HepG2 (cell line): ENCODE measurements around the gene SEMA7A. TPM values are rescaled to one million over a fixed set of nuclear protein-coding genes. Genes with fewer than 3 reads are reported as not detected.
A peak's percentile ranks its signal among the peaks of the same experiment; 100 is the strongest.

Experiments used
- CREB1 ChIP-seq, 2 experiments: fragments of 450-650 bp in 1 of 2; IDR thresholded peaks; 2 replicates each; pipeline ENCODE4 v1.6.1; 2016 to 2017; ENCODE audit warnings: control low read depth in 1 of 2, mild to moderate bottlenecking in 1 of 2, missing compliant biosample characterization in 1 of 2, missing genetic modification characterization in 1 of 2
- JUN ChIP-seq: sonication (generic); formaldehyde crosslinking; IDR thresholded peaks from 2 replicates; pipeline ENCODE4 v1.4.0; 2020; ENCODE audit warnings: mild to moderate bottlenecking, missing genetic modification reagents
- KLF11 ChIP-seq: IDR thresholded peaks from 2 replicates; pipeline ENCODE4 v1.6.1; 2016; ENCODE audit warnings: missing compliant biosample characterization
- KLF12 ChIP-seq: sonication (generic); formaldehyde crosslinking; IDR thresholded peaks from 2 replicates; pipeline ENCODE4 v1.4.0; 2020; ENCODE audit warnings: missing genetic modification reagents, borderline replicate concordance
- LRRFIP1 ChIP-seq: sonication (generic); formaldehyde crosslinking; conservative IDR thresholded peaks from 2 replicates; pipeline ENCODE4 v1.4.0; 2020; ENCODE audit warnings: missing genetic modification reagents
- NR2F1 ChIP-seq, 2 experiments: fragments of 450-650 bp in 1 of 2; formaldehyde crosslinking in 1 of 2; IDR thresholded peaks; 2 replicates each; pipeline versions ENCODE4 v1.5.0 to v1.6.1; 2016 to 2020; ENCODE audit warnings: mild to moderate bottlenecking in 1 of 2, missing compliant biosample characterization in 1 of 2, missing genetic modification reagents in 1 of 2, moderate library complexity in 1 of 2
- RAD51 ChIP-seq: fragments of 450-650 bp; IDR thresholded peaks from 2 replicates; pipeline ENCODE4 v1.6.1; 2016; ENCODE audit warnings: borderline replicate concordance
- SNAI1 ChIP-seq: sonication (generic); formaldehyde crosslinking; IDR thresholded peaks from 2 replicates; pipeline ENCODE4 v1.5.0; 2020; ENCODE audit warnings: mild to moderate bottlenecking, missing genetic modification reagents, borderline replicate concordance
- TERF1 ChIP-seq: sonication (generic); formaldehyde crosslinking; IDR thresholded peaks from 2 replicates; pipeline ENCODE4 v1.8.0; 2022; ENCODE audit warnings: mild to moderate bottlenecking, missing genetic modification reagents, moderate library complexity
- ZC3H13 ChIP-seq: sonication (generic); formaldehyde crosslinking; IDR thresholded peaks from 2 replicates; pipeline ENCODE4 v1.8.1; 2023; ENCODE audit warnings: mild to moderate bottlenecking, missing genetic modification reagents, moderate library complexity
- ZNF337 ChIP-seq: sonication (generic); formaldehyde crosslinking; IDR thresholded peaks from 2 replicates; pipeline ENCODE4 v1.5.1; 2020; ENCODE audit warnings: missing genetic modification reagents, low read depth, mild to moderate bottlenecking, borderline replicate concordance
- ZNF496 ChIP-seq: sonication (generic); formaldehyde crosslinking; IDR thresholded peaks from 2 replicates; pipeline ENCODE4 v1.8.1; 2023; ENCODE audit warnings: mild to moderate bottlenecking, moderate library complexity, missing genetic modification reagents; ENCODE audit not compliant: insufficient replicate concordance
- ZNF724P ChIP-seq: sonication (generic); formaldehyde crosslinking; IDR thresholded peaks from 2 replicates; pipeline ENCODE4 v1.8.0; 2022; ENCODE audit warnings: missing genetic modification reagents, borderline replicate concordance
- polyA plus RNA-seq, 8 experiments: library from polyadenylated mRNA; depleted of rRNA in 3 of 8; stranded (reverse) in 7 of 8; unstranded in 1 of 8; fragments of >200 nt; fragmentation: Illumina TruSeq in 4 of 8; extraction: Trizol in 4 of 8; gene quantifications; 2 replicates each; pipeline versions ENCODE4 v1.2.1 to v1.2.3, GENCODE V29; 2011 to 2016; ENCODE audit warnings: low read depth in 4 of 8, missing spikeins in 1 of 8, mixed read lengths in 1 of 8; ENCODE audit not compliant: insufficient read depth in 1 of 8
- total RNA-seq, 5 experiments: library from RNA; depleted of rRNA; stranded (reverse); fragments of >200 nt; fragmentation: Illumina TruSeq; extraction: Trizol; gene quantifications; 2 replicates each; pipeline ENCODE4 v1.2.3, GENCODE V29; 2016; ENCODE audit warnings: low read depth in 1 of 5
- TF ChIP-seq, protein P1 (sequence below): sonication (generic); formaldehyde crosslinking; IDR thresholded peaks from 2 replicates; pipeline ENCODE4 v1.8.0; 2022; ENCODE audit warnings: mild to moderate bottlenecking, missing genetic modification reagents; ENCODE audit not compliant: insufficient replicate concordance
- TF ChIP-seq, protein P2 (sequence below), 2 experiments: IDR thresholded peaks; 2 replicates each; pipeline ENCODE4 v1.6.1; 2011 to 2012; ENCODE audit warnings: low read length in 2 of 2, borderline replicate concordance in 1 of 2, low read depth in 1 of 2, mild to moderate bottlenecking in 1 of 2, moderate library complexity in 1 of 2

SEMA7A gene
- total and polyA plus RNA-seq, 2 of the 13 experiments (the other 11 are each of a cell fraction or from before 2014, with no cell fraction given), result 9.0 to 15.8 TPM

DNA sequence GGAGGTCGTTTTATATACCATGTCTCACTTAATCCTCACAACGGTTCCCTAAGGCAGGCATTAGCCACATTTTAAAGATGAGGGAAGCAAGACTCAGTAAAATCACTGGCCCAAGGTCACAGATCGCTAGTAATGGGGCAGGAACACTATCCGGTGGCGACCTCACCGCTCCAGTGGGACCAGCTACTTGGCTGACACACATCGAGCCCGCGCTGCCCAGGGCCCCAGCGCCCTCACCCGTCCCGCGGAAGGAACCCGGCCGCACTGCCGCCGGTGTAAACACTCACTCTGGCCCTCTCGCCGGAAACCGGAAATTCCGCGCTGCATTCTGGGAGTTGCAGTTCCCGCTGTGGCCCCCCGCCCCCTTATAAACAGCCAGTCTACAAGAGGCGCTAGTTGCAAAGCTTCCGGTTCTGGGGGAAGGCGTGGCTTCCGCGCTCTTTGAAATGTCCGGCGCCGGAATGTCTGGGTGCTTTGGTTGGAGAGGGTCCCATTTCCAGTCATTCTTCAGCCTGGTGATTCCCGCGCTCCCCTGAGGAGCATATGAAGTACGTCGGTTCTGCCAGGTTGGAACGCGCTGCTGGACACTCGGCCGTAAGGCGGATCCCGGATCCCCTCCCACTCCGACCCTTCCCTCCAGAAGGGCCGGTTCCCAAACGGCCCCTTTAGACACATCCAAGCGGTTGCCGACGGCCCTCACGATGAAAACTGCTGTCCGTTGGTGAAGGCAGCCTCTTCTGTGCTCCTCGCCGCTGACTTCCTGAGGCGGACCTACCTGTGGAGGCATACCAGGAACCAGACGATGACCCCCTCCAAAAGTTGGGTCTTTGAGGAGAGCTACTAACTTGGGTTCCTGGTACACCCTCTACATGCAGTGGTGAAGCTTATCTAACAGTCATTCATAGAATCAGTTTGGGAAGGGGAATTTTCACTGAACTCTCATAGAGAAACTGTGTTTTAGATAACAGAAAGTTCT, 27.4 kb upstream of the SEMA7A start, which contains the start of gene UBL7 (continued):
- TF ChIP-seq, protein P1, sequence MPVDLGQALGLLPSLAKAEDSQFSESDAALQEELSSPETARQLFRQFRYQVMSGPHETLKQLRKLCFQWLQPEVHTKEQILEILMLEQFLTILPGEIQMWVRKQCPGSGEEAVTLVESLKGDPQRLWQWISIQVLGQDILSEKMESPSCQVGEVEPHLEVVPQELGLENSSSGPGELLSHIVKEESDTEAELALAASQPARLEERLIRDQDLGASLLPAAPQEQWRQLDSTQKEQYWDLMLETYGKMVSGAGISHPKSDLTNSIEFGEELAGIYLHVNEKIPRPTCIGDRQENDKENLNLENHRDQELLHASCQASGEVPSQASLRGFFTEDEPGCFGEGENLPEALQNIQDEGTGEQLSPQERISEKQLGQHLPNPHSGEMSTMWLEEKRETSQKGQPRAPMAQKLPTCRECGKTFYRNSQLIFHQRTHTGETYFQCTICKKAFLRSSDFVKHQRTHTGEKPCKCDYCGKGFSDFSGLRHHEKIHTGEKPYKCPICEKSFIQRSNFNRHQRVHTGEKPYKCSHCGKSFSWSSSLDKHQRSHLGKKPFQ (CRISPR knock-in tag), result peak; percentile 67
- peak; percentile 84; the same call in 1 of the 2 replicates for TF ChIP-seq KLF12 (CRISPR knock-in tag)
- peak; percentile 58; the same call in 1 of the 2 replicates for TF ChIP-seq ZC3H13
- TF ChIP-seq, protein P2, sequence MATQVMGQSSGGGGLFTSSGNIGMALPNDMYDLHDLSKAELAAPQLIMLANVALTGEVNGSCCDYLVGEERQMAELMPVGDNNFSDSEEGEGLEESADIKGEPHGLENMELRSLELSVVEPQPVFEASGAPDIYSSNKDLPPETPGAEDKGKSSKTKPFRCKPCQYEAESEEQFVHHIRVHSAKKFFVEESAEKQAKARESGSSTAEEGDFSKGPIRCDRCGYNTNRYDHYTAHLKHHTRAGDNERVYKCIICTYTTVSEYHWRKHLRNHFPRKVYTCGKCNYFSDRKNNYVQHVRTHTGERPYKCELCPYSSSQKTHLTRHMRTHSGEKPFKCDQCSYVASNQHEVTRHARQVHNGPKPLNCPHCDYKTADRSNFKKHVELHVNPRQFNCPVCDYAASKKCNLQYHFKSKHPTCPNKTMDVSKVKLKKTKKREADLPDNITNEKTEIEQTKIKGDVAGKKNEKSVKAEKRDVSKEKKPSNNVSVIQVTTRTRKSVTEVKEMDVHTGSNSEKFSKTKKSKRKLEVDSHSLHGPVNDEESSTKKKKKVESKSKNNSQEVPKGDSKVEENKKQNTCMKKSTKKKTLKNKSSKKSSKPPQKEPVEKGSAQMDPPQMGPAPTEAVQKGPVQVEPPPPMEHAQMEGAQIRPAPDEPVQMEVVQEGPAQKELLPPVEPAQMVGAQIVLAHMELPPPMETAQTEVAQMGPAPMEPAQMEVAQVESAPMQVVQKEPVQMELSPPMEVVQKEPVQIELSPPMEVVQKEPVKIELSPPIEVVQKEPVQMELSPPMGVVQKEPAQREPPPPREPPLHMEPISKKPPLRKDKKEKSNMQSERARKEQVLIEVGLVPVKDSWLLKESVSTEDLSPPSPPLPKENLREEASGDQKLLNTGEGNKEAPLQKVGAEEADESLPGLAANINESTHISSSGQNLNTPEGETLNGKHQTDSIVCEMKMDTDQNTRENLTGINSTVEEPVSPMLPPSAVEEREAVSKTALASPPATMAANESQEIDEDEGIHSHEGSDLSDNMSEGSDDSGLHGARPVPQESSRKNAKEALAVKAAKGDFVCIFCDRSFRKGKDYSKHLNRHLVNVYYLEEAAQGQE (IDR thresholded peaks at IDR 0.05; ENCODE audit: borderline replicate concordance in 1 of 2, low read depth in 1 of 2, low read length in 2 of 2), result peak in 1 of 2 experiments; percentile 57; a peak in 2 of 4 replicates
- TF ChIP-seq ZNF337 (CRISPR knock-in tag), result no peak
- TF ChIP-seq SNAI1 (CRISPR knock-in tag), result peak; percentile 59; the same call in 1 of the 2 replicates
- no peak for TF ChIP-seq LRRFIP1 (CRISPR knock-in tag)
- TF ChIP-seq TERF1 (CRISPR knock-in tag), result no peak
- TF ChIP-seq RAD51, result no peak
- no peak for TF ChIP-seq CREB1 (IDR thresholded peaks at IDR 0.05)
- peak; percentile 77 for TF ChIP-seq CREB1 (CRISPR knock-in tag; IDR thresholded peaks at IDR 0.05)
- TF ChIP-seq JUN (CRISPR knock-in tag), result no peak
- no peak; a peak in 1 of 4 replicates for TF ChIP-seq NR2F1 (CRISPR knock-in tag; IDR thresholded peaks at IDR 0.05)
- no peak for TF ChIP-seq ZNF496 (CRISPR knock-in tag)
- peak; percentile 82 for TF ChIP-seq KLF11
- TF ChIP-seq ZNF724P (CRISPR knock-in tag), result no peak; the same call in 1 of the 2 replicates
